GM12878 (cell line): ENCODE results near the gene LORICRIN. TPM values are rescaled to one million over a fixed set of nuclear protein-coding genes. Genes with fewer than 3 reads are reported as not detected.

Experiments
- BMI1 ChIP-seq: fragments of 450-650 bp; IDR thresholded peaks from 2 replicates; pipeline ENCODE4 v1.6.1; 2016; ENCODE audit warnings: mild to moderate bottlenecking, moderate library complexity, borderline replicate concordance
- EED ChIP-seq: sonication (generic); IDR thresholded peaks from 2 replicates; pipeline ENCODE4 v1.6.1; 2016; ENCODE audit warnings: antibody characterized with exemption, low read depth
- HDAC2 ChIP-seq: fragments of 200-600 bp; sonication (generic); IDR thresholded peaks from 2 replicates; pipeline ENCODE4 v1.6.1; 2017
- IKZF1 ChIP-seq: fragments of 450-650 bp; conservative IDR thresholded peaks from 2 replicates; pipeline ENCODE4 v1.6.1; 2017; ENCODE audit warnings: antibody characterized with exemption, mild to moderate bottlenecking
- IRF4 ChIP-seq: IDR thresholded peaks from 2 replicates; pipeline ENCODE4 v1.6.1; 2011; ENCODE audit warnings: low read depth, low read length
- JUNB ChIP-seq: IDR thresholded peaks from 2 replicates; pipeline ENCODE4 v1.6.1; 2016; ENCODE audit warnings: antibody characterized with exemption, mild to moderate bottlenecking
- MEF2B ChIP-seq: fragments of 450-650 bp; IDR thresholded peaks from 2 replicates; pipeline ENCODE4 v1.6.1; 2018; ENCODE audit warnings: mild to moderate bottlenecking, moderate library complexity; ENCODE audit not compliant: partially characterized antibody, poor library complexity, severe bottlenecking
- NFYB ChIP-seq: IDR thresholded peaks from 2 replicates; pipeline ENCODE4 v1.6.1; 2011; ENCODE audit warnings: low read depth, mild to moderate bottlenecking, low read length, improper control_type of control experiment, moderate library complexity; ENCODE audit not compliant: insufficient read depth
- NR2C2 ChIP-seq: IDR thresholded peaks from 2 replicates; pipeline ENCODE4 v1.6.1; 2011; ENCODE audit warnings: borderline replicate concordance, low read depth; ENCODE audit not compliant: control insufficient read depth, insufficient read length
- PAX8 ChIP-seq: fragments of 450-650 bp; IDR thresholded peaks from 2 replicates; pipeline ENCODE4 v1.6.1; 2017; ENCODE audit warnings: mild to moderate bottlenecking, moderate library complexity
- RUNX3 ChIP-seq: IDR thresholded peaks from 2 replicates; pipeline ENCODE4 v1.6.1; 2012; ENCODE audit warnings: low read length, inconsistent platforms
- SIX5 ChIP-seq: IDR thresholded peaks from 2 replicates; pipeline ENCODE4 v1.6.1; 2011; ENCODE audit warnings: mild to moderate bottlenecking, low read depth, low read length, moderate library complexity; ENCODE audit not compliant: severe bottlenecking
- SP1 ChIP-seq: IDR thresholded peaks from one replicate; pipeline ENCODE4 v1.6.1; 2011; ENCODE audit warnings: low read depth, low read length
- TCF12 ChIP-seq: IDR thresholded peaks from 2 replicates; pipeline ENCODE4 v1.6.1; 2011; ENCODE audit warnings: low read depth, mild to moderate bottlenecking, low read length
- TCF3 ChIP-seq: IDR thresholded peaks from 2 replicates; pipeline ENCODE4 v1.6.1; 2012; ENCODE audit warnings: low read depth, mild to moderate bottlenecking, low read length, borderline replicate concordance; ENCODE audit not compliant: insufficient read depth
- YBX1 ChIP-seq: fragments of 450-650 bp; IDR thresholded peaks from 2 replicates; pipeline ENCODE4 v1.6.1; 2016; ENCODE audit warnings: antibody characterized with exemption
- polyA plus RNA-seq, 11 experiments: library from polyadenylated mRNA; depleted of rRNA in 4 of 11; unstranded in 6 of 11; stranded (reverse) in 5 of 11; fragments of >200 nt; fragmentation: Nextera tagmentation in 4 of 11; fragmentation: Illumina TruSeq in 1 of 11; extraction: Ambion mirVana in 4 of 11; extraction: Trizol in 1 of 11; gene quantifications; 1 replicate in 1 of 11; 2 replicates in 10 of 11; pipeline versions ENCODE4 v1.2.1 to v1.2.3, GENCODE V29; 2011 to 2016; ENCODE audit warnings: inconsistent platforms in 2 of 11, missing spikeins in 2 of 11, low read depth in 1 of 11
- total RNA-seq, 4 experiments: library from RNA; depleted of rRNA in 3 of 4; stranded (reverse); fragments of >200 nt in 3 of 4; fragmentation: Illumina TruSeq in 1 of 4; extraction: Trizol in 1 of 4; gene quantifications; 2 replicates each; pipeline versions ENCODE4 v1.2.1 to v1.2.3, GENCODE V29; 2013 to 2021
- TF ChIP-seq, protein P1 (sequence below): fragments of 450-650 bp; IDR thresholded peaks from 2 replicates; pipeline ENCODE4 v1.6.1; 2017; ENCODE audit warnings: mild to moderate bottlenecking, moderate library complexity
- TF ChIP-seq, protein P2 (sequence below): fragments of 450-650 bp; IDR thresholded peaks from 2 replicates; pipeline ENCODE4 v1.6.1; 2018; ENCODE audit warnings: mild to moderate bottlenecking, low read depth, moderate library complexity; ENCODE audit not compliant: partially characterized antibody
- TF ChIP-seq, protein P3 (sequence below): IDR thresholded peaks from 2 replicates; pipeline ENCODE4 v1.6.1; 2012; ENCODE audit warnings: mild to moderate bottlenecking, low read depth, low read length
- TF ChIP-seq, protein P4 (sequence below): IDR thresholded peaks from 2 replicates; pipeline ENCODE4 v1.6.1; 2012; ENCODE audit warnings: low read length, inconsistent platforms

Gene LORICRIN
- total and polyA plus RNA-seq, 10 of the 15 experiments (the other 5 are each of a cell fraction or from before 2014, with no cell fraction given), result 0.06 to 0.37 TPM; not detected in 8

DNA sequence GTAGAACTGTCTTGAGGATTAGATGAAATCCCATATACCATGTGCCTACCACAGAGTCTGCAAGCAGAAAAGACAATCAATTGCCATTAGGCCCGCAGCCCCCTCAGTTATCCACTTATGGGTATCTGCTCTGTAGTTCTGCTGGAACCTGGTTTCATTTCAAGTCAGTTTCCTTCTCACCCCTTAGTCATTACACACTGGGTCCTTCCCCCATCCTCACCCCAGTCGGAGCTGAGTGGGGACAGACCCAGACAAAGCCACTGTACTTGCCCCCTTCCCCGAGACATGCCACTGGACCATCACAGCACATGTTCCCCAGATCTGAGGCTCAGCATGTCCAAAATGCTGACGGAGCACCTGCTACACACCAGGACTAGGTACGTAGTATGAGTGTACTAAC lies 32.0 kb downstream of the LORICRIN start (continued):
- TF ChIP-seq, protein P1, sequence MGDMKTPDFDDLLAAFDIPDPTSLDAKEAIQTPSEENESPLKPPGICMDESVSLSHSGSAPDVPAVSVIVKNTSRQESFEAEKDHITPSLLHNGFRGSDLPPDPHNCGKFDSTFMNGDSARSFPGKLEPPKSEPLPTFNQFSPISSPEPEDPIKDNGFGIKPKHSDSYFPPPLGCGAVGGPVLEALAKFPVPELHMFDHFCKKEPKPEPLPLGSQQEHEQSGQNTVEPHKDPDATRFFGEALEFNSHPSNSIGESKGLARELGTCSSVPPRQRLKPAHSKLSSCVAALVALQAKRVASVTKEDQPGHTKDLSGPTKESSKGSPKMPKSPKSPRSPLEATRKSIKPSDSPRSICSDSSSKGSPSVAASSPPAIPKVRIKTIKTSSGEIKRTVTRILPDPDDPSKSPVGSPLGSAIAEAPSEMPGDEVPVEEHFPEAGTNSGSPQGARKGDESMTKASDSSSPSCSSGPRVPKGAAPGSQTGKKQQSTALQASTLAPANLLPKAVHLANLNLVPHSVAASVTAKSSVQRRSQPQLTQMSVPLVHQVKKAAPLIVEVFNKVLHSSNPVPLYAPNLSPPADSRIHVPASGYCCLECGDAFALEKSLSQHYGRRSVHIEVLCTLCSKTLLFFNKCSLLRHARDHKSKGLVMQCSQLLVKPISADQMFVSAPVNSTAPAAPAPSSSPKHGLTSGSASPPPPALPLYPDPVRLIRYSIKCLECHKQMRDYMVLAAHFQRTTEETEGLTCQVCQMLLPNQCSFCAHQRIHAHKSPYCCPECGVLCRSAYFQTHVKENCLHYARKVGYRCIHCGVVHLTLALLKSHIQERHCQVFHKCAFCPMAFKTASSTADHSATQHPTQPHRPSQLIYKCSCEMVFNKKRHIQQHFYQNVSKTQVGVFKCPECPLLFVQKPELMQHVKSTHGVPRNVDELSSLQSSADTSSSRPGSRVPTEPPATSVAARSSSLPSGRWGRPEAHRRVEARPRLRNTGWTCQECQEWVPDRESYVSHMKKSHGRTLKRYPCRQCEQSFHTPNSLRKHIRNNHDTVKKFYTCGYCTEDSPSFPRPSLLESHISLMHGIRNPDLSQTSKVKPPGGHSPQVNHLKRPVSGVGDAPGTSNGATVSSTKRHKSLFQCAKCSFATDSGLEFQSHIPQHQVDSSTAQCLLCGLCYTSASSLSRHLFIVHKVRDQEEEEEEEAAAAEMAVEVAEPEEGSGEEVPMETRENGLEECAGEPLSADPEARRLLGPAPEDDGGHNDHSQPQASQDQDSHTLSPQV, result no peak
- no peak for TF ChIP-seq YBX1
- TF ChIP-seq BMI1, result 0 out of 2 replicates have a peak, but pooled peaks have one; percentile 27
- no peak for TF ChIP-seq HDAC2
- TF ChIP-seq, protein P2, sequence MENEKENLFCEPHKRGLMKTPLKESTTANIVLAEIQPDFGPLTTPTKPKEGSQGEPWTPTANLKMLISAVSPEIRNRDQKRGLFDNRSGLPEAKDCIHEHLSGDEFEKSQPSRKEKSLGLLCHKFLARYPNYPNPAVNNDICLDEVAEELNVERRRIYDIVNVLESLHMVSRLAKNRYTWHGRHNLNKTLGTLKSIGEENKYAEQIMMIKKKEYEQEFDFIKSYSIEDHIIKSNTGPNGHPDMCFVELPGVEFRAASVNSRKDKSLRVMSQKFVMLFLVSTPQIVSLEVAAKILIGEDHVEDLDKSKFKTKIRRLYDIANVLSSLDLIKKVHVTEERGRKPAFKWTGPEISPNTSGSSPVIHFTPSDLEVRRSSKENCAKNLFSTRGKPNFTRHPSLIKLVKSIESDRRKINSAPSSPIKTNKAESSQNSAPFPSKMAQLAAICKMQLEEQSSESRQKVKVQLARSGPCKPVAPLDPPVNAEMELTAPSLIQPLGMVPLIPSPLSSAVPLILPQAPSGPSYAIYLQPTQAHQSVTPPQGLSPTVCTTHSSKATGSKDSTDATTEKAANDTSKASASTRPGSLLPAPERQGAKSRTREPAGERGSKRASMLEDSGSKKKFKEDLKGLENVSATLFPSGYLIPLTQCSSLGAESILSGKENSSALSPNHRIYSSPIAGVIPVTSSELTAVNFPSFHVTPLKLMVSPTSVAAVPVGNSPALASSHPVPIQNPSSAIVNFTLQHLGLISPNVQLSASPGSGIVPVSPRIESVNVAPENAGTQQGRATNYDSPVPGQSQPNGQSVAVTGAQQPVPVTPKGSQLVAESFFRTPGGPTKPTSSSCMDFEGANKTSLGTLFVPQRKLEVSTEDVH, result no peak
- TF ChIP-seq MEF2B, result no peak
- TF ChIP-seq, protein P3, sequence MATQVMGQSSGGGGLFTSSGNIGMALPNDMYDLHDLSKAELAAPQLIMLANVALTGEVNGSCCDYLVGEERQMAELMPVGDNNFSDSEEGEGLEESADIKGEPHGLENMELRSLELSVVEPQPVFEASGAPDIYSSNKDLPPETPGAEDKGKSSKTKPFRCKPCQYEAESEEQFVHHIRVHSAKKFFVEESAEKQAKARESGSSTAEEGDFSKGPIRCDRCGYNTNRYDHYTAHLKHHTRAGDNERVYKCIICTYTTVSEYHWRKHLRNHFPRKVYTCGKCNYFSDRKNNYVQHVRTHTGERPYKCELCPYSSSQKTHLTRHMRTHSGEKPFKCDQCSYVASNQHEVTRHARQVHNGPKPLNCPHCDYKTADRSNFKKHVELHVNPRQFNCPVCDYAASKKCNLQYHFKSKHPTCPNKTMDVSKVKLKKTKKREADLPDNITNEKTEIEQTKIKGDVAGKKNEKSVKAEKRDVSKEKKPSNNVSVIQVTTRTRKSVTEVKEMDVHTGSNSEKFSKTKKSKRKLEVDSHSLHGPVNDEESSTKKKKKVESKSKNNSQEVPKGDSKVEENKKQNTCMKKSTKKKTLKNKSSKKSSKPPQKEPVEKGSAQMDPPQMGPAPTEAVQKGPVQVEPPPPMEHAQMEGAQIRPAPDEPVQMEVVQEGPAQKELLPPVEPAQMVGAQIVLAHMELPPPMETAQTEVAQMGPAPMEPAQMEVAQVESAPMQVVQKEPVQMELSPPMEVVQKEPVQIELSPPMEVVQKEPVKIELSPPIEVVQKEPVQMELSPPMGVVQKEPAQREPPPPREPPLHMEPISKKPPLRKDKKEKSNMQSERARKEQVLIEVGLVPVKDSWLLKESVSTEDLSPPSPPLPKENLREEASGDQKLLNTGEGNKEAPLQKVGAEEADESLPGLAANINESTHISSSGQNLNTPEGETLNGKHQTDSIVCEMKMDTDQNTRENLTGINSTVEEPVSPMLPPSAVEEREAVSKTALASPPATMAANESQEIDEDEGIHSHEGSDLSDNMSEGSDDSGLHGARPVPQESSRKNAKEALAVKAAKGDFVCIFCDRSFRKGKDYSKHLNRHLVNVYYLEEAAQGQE, result no peak
- peak; percentile 51; the same call in 1 of the 2 replicates for TF ChIP-seq IKZF1
- TF ChIP-seq SIX5, result no peak
- no peak for TF ChIP-seq TCF3
- TF ChIP-seq, protein P4, sequence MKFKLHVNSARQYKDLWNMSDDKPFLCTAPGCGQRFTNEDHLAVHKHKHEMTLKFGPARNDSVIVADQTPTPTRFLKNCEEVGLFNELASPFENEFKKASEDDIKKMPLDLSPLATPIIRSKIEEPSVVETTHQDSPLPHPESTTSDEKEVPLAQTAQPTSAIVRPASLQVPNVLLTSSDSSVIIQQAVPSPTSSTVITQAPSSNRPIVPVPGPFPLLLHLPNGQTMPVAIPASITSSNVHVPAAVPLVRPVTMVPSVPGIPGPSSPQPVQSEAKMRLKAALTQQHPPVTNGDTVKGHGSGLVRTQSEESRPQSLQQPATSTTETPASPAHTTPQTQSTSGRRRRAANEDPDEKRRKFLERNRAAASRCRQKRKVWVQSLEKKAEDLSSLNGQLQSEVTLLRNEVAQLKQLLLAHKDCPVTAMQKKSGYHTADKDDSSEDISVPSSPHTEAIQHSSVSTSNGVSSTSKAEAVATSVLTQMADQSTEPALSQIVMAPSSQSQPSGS, result no peak
- TF ChIP-seq SP1, result no peak
- no peak for TF ChIP-seq NR2C2
- peak; percentile 15; the same call in 1 of the 2 replicates for TF ChIP-seq RUNX3
- peak; percentile 21; the same call in 1 of the 2 replicates for TF ChIP-seq IRF4
- TF ChIP-seq EED, result peak; percentile 34; the same call in 1 of the 2 replicates
- peak; percentile 57 for TF ChIP-seq JUNB
- no peak for TF ChIP-seq TCF12
- TF ChIP-seq NFYB, result no peak
- TF ChIP-seq PAX8, result no peak
